ENCODE data around the gene AFDN. TPM values are rescaled to one million over a fixed set of nuclear protein-coding genes. Genes with fewer than 3 reads are reported as not detected.
A peak's percentile ranks its signal among the peaks of the same experiment; 100 is the strongest.

AFDN gene
- total RNA-seq, 1 donor from 2014 or later = 112 TPM

GRCh38 chr6:167954151-167954550, 127.4 kb downstream of the AFDN start:
- no peak for TF ChIP-seq CTCF (IDR thresholded peaks at IDR 0.05; ENCODE audit: insufficient read depth, low read length, poor library complexity, severe bottlenecking)
- Histone ChIP-seq H3K4me3 (ENCODE audit: low read depth, low read length) (no peak overlapping the region), H3K36me3 (ENCODE audit: control insufficient read depth, insufficient read depth, low read length) (no peaks in the 10 kb centered on the region), H3K27me3 (ENCODE audit: control insufficient read depth, insufficient read depth, low read length) (no peaks in the 10 kb centered on the region)
- no peak for DNase-seq (ENCODE audit: low read depth)

DNA sequence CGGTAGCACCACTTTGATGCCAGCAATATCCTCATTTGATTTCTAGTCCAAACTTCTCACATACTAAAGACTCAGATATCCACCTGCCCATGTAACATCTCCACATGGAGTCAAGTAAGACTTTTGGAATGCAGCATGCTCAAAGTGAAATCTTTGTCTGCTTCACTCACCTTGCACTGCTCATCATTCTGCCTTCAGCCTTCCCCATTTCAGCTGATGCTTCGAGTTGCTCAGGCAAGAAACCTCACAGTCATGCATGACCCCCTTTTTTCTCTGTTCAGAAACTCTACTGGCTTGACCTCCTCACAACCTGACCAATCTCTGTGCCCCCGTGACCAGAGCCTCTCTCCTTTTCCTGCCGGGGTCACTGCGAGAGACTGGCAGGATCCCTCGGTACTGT, 129.8 kb downstream of the AFDN start:
- no peak for TF ChIP-seq CTCF (IDR thresholded peaks at IDR 0.05; ENCODE audit: insufficient read depth, low read length, poor library complexity, severe bottlenecking)
- DNase-seq (ENCODE audit: low read depth) = no peak
- Histone ChIP-seq H3K36me3 (ENCODE audit: control insufficient read depth, insufficient read depth, low read length) (no peaks in the 10 kb centered on the region), H3K4me3 (ENCODE audit: low read depth, low read length) (no peak overlapping the region), H3K27me3 (ENCODE audit: control insufficient read depth, insufficient read depth, low read length) (no peaks in the 10 kb centered on the region)

GRCh38 chr6:167956983-167957492, 130.3 kb downstream of the AFDN start:
- Histone ChIP-seq H3K36me3 (ENCODE audit: control insufficient read depth, insufficient read depth, low read length) (no peaks in the 10 kb centered on the region), H3K27me3 (ENCODE audit: control insufficient read depth, insufficient read depth, low read length) (no peaks in the 10 kb centered on the region), H3K4me3 (ENCODE audit: low read depth, low read length) (no peak overlapping the region)
- TF ChIP-seq CTCF (IDR thresholded peaks at IDR 0.05; ENCODE audit: insufficient read depth, low read length, poor library complexity, severe bottlenecking) = no peak
- peak; percentile 26 for DNase-seq (ENCODE audit: low read depth)

GRCh38 chr6:167957626-167958025, 130.9 kb downstream of the AFDN start:
- Histone ChIP-seq H3K27me3 (ENCODE audit: control insufficient read depth, insufficient read depth, low read length) (no peaks in the 10 kb centered on the region), H3K4me3 (ENCODE audit: low read depth, low read length) (no peak overlapping the region), H3K36me3 (ENCODE audit: control insufficient read depth, insufficient read depth, low read length) (no peaks in the 10 kb centered on the region)
- TF ChIP-seq CTCF (IDR thresholded peaks at IDR 0.05; ENCODE audit: insufficient read depth, low read length, poor library complexity, severe bottlenecking) = no peak
- no peak for DNase-seq (ENCODE audit: low read depth)

- H3K4me3 ChIP-seq (ENCODE audit: low read depth, low read length) = no peak overlapping the region
- no peak for DNase-seq (ENCODE audit: low read depth)
- no peak for TF ChIP-seq CTCF (IDR thresholded peaks at IDR 0.05; ENCODE audit: insufficient read depth, low read length, poor library complexity, severe bottlenecking)
- H3K36me3 ChIP-seq (ENCODE audit: control insufficient read depth, insufficient read depth, low read length) = peaks cover 2% of the 10 kb centered on the region
- no peaks in the 10 kb centered on the region for H3K27me3 ChIP-seq (ENCODE audit: control insufficient read depth, insufficient read depth, low read length)
Observed at GRCh38 chr6:167960579-167960978, 133.9 kb downstream of the AFDN start.

- no peaks in the 10 kb centered on the region for H3K27me3 ChIP-seq (ENCODE audit: control insufficient read depth, insufficient read depth, low read length)
- TF ChIP-seq CTCF (IDR thresholded peaks at IDR 0.05; ENCODE audit: insufficient read depth, low read length, poor library complexity, severe bottlenecking) = no peak
- no peak overlapping the region for H3K4me3 ChIP-seq (ENCODE audit: low read depth, low read length)
- DNase-seq (ENCODE audit: low read depth) = no peak
- peaks cover 2% of the 10 kb centered on the region for H3K36me3 ChIP-seq (ENCODE audit: control insufficient read depth, insufficient read depth, low read length)
Observed at GRCh38 chr6:167962711-167963110, 136.0 kb downstream of the AFDN start.
